Activated effector memory CD4-positive, alpha-beta T cell treated with Interleukin-2 at 50 U/mL for 16 hours (primary cell): Measurements from ENCODE around the gene HVCN1.
"Not testable (repeated sequence)": the region's sequence is repeated elsewhere in the genome, so short reads cannot be mapped to it uniquely, and the experiment has no call there.

Experiments
- DNase-seq: peaks from one replicate; pipeline ENCODE4 v3.0.0-alpha.2; 2020

HVCN1 gene

GRCh38 chr12:110661337-110661972, 27.5 kb downstream of the HVCN1 start:
- DNase-seq: no peak

GRCh38 chr12:110658878-110659277, 30.0 kb downstream of the HVCN1 start:
- DNase-seq: no peak

DNA sequence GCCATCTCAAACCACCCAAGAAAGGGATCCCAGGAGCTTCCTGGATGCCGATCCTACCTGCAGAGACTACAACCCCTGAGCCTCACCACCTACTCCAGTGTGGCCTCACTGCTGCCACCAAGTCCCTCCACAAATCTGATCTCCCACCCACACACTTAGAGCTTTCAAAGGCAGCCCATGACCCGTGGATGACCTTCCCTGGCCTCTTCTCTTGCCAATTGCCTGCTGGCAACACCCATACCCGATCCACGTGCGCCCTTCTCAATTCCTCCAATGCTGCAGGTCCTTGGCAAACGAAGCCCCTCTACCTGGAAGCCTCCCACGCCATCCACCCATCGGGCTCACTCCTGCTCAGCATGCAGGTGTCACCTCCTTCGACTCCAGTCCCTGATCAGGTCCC, 30.7 kb downstream of the HVCN1 start:
- DNase-seq: no peak

DNA sequence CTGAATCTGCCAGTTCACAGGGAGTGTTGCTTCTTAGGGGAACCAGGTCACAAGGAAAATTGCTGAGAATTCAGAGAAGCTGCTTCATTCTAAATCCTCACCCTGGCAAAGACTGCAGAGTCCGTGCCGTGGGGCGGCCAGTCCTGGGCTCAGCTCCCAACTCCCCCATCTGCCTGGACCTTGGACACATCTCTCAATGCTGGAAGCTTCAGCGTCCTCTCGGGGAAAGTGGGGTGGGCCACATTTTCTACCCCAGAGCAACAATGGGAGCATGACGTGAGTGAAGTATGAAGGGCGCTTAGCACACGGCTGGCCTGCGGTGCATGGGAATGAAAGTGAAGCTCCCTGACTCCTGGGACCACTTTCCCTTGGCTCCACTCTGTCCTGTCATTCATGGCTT, 31.2 kb downstream of the HVCN1 start:
- DNase-seq: no peak

- no peak for DNase-seq
Measured at GRCh38 chr12:110656071-110656655, 32.8 kb downstream of the HVCN1 start.

- not testable (repeated sequence) for DNase-seq
Measured at GRCh38 chr12:110654238-110654637, 34.7 kb downstream of the HVCN1 start.

GRCh38 chr12:110649341-110649847, 39.5 kb downstream of the HVCN1 start:
- DNase-seq: no peak

GRCh38 chr12:110647631-110648040, 41.3 kb downstream of the HVCN1 start:
- no peak for DNase-seq

DNA sequence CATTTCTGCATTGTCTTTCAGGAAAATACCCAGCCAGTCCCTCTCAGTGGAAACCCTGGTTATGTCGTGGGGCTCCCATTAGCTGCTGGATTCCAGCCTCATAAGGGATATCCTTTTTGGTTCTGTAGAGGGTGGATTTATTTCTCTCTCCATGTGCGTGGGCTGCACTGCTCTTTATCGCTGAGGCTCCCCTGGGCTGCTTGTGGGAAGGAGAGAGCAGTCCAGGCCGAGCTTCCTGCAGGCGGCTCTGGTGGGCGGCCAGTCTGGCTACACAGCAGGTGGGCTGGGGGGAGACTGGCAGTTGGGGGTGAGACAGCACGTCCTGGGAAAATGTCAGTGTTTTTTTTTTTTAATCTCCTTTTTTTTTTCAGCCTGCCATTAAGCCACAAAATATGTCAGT, 47.4 kb downstream of the HVCN1 start:
- DNase-seq: no peak

GRCh38 chr12:110640275-110641025, 48.5 kb downstream of the HVCN1 start:
- DNase-seq: no peak

DNA sequence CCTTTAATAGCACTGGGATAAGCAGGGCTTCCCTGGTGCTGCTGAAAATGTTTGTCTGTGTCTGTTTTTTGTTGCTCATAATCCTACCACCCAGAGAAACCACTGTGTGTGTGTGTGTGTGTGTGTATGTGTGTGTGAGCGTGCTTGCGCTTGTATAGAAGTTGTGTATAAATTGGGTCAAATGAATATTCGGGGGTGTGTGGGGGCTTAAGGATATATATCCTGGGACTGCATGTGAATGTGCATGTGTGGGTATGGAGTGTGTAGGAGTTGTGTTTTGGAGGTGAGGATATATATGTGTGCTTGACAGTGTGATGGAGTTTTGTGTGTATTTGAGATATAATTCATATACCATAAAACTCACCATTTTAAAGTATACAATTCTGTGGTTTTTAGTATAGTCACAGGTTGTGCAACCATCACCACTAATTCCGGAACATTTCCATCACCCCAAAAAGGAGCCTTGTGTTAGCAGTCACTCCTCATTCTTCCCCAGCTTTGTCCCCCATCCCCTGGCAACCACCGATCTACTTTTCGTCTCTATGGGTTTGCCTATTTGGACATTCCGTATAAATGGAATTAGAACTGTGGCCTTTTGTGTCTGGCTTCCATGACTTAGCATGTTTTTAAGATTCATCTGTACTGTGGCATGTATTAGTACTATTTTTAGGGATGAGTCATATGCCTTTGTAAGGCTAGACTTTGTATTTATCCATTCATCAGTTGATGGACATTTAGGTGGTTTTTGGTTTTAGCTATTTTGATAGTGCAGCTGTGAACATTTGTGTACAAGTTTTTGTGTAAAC, 49.4 kb downstream of the HVCN1 start:
- no peak for DNase-seq

- DNase-seq: no peak
Measured at GRCh38 chr12:110638796-110639195, 50.1 kb downstream of the HVCN1 start.

- DNase-seq: no peak
Measured at GRCh38 chr12:110637869-110638441, 51.0 kb downstream of the HVCN1 start.

DNA sequence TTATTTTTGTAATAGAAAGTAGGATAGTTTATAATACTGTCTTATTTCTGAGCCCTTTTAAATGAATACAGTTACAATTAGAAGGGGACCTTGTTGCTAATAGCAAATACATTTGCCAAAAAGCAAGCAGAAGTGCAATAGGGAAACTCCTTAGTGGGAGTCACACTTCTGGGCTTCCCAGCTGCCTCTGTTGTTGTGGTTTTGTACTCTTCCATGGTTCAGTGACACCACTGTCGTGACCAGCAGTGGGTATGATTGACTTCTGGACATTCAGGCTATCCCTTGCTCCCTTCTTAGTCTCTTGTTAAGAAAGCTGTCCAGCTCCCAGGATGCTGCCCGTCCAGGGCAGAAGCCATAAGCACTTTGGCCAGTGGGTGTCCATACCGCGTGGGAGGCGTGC, 52.4 kb downstream of the HVCN1 start:
- no peak for DNase-seq

- DNase-seq: no peak
Measured at GRCh38 chr12:110635055-110635454, 53.9 kb downstream of the HVCN1 start.

GRCh38 chr12:110627500-110628195, 61.3 kb downstream of the HVCN1 start:
- no peak for DNase-seq

DNA sequence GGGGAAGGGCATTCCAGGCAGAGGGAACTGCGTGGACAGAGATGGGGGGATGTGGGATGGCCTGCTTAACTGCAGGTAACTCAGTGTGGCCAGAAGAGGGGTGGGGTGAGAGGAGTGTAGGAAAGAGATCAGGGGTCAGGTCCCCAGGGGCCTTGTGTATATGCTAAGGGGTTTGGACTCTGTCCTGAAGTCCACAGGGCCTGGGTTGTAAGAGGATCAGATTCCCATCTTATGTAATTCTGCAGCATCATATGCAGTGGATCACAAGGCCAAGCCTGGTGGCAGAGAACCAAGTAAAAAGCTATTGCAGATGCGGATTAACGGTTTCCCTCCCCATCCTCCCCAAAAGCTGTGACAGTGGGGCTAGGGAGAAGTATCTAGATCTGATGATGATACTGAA, 66.3 kb downstream of the HVCN1 start:
- no peak for DNase-seq

DNA sequence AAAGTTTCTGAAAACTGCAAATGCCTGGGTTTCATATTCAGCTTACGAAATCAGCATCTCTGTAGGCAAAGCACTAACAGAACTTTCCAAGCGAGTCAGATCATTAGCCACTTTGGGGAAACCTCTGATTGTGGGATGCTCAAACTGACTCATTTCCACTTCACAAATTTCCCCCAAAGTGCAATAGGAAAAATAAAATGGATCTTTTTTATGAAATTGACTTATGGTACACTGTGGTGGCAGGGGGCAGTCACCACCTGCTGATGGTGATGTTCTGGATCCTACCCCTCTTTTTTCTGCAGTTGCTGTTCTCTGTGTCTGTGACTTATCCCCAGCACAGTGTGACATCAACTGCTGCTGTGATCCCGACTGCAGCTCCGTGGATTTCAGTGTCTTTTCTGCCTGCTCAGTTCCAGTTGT, 69.4 kb downstream of the HVCN1 start:
- no peak for DNase-seq

DNA sequence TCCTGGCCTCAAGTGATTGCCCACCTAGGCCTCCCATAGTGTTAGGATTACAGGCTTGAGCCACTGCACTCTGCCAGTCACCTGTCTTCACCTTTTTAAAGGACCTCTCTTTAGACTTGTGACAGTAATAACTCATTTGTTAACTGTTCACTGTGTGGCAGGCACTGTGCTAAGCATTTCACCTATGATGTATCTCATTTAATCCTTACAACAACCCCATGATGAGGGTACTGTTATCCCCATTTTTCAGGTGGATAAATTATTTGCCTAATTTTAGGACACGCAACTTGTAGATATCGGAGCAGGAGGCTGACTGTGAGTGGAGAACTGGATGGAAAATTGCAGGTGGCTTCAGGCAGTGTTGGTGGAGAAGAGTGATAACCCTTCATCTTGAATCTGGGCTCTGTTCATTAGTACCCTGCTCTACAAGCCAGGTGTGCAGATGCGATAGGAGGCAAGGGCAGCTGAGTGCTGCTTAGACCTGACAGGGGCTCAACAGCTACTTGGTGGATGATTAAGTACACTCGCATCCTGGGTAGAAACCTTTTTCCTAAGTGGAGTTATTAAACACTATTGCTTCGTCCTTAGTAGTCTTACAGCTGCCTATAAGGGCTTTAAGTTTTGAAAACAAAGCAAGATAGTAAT, 72.3 kb downstream of the HVCN1 start:
- no peak for DNase-seq

GRCh38 chr12:110615171-110615570, 73.7 kb downstream of the HVCN1 start:
- no peak for DNase-seq
